Psoas muscle (tissue), 8 donors: ENCODE results near the gene RALGAPA2. TPM values are rescaled to one million over a fixed set of nuclear protein-coding genes. Genes with fewer than 3 reads are reported as not detected.

ENCODE experiments used
- ATAC-seq, 4 donors: fragments of 200-7000 bp; cut with Tn5 transposase; one replicate each; pipeline ENCODE4 v1.9.1; 2020; ENCODE audit warnings: moderate library complexity in 3 of 4, mild to moderate bottlenecking in 2 of 4
- DNase-seq, 2 donors: peaks; one replicate each; pipeline ENCODE4 v3.0.0-alpha.2; 2020
- H3K27ac ChIP-seq: fragments of 200-600 bp; one replicate; pipeline ENCODE4 v1.8.0; 2022
- H3K27me3 ChIP-seq, 3 donors: fragments of 200-600 bp in 1 of 3; one replicate each; pipeline versions ENCODE4 v1.6.1 to v1.8.0; 2013 to 2022; ENCODE audit warnings: low read length in 2 of 3, mild to moderate bottlenecking in 2 of 3, moderate library complexity in 1 of 3; ENCODE audit not compliant: insufficient read depth in 3 of 3
- H3K36me3 ChIP-seq, 2 donors: fragments of 200-600 bp in 1 of 2; one replicate each; pipeline versions ENCODE4 v1.6.1 to v1.8.0; 2013 to 2022; ENCODE audit warnings: low read depth in 1 of 2, mild to moderate bottlenecking in 1 of 2, moderate library complexity in 1 of 2; ENCODE audit not compliant: insufficient read depth in 1 of 2
- H3K4me1 ChIP-seq: fragments of 200-600 bp; one replicate; pipeline ENCODE4 v1.8.0; 2022
- H3K4me3 ChIP-seq: fragments of 200-600 bp; one replicate; pipeline ENCODE4 v1.8.0; 2022; ENCODE audit warnings: mild to moderate bottlenecking
- H3K9me3 ChIP-seq: fragments of 200-600 bp; one replicate; pipeline ENCODE4 v1.8.0; 2022
- WGBS, 3 donors: extraction: QIAGEN DNeasy Blood & Tissue Kit; methylation state at CpG; one replicate each; pipeline versions ENCODE4 v1.1.6 to v1.1.7; 2013; 5-methylcytosine and 5-hydroxymethylcytosine counted together
- intact Hi-C, 2 donors: fragments of 100-400 bp; cut with DNase I; formaldehyde crosslinking; loops; one replicate each; pipeline versions ENCODE4 v1.11.0 to v1.14.2; 2022
- long read RNA-seq, 2 donors: library from polyadenylated mRNA; unstranded; transcript quantifications; one replicate each; pipeline ENCODE4 v2.0.0, GENCODE V29; 2021
- polyA plus RNA-seq, 3 donors: library from polyadenylated mRNA; stranded (reverse); fragments of 200-250 nt; gene quantifications; one replicate each; pipeline ENCODE4 v1.2.3, GENCODE V29; 2013
- total RNA-seq, 4 donors: library from RNA; stranded (reverse); fragmentation: NEBNext Ultra II Directional in 2 of 4; extraction: Animal tissue kit (Norgen Biotek cat#: 25700) in 2 of 4; gene quantifications; one replicate each; pipeline versions ENCODE4 v1.2.1 to v1.2.4, GENCODE V29; 2021 to 2023
- TF ChIP-seq, protein P1 (sequence below): fragments of 200-600 bp; IDR thresholded peaks from one replicate; pipeline ENCODE4 v1.8.0; 2022; ENCODE audit warnings: antibody characterized with exemption
- donor health status: healthy with polysubstance abuse.
- donor health status: DM: no; HTN: no; CAD: no; lungs with moderate emphysema.
- donor health status: Bipolar disorder and iron deficiency.
- donor health status: healthy.
- donor health status: DM: yes; HTN: yes; CAD: no.
- donor health status: DM: no; HTN: no; CAD: no.
- donor health status: DM: no; HTN: no; CAD: no.
- donor health status: DM: yes; HTN: yes; CAD: no.

The RALGAPA2 gene
- total RNA-seq = 10 to 100 TPM; 51.1 to 75.5 (median 71.4) TPM
- polyA plus RNA-seq = 10 to 100 TPM; 12.2 to 49.3 (median 24.1) TPM
- long read RNA-seq, donor 1, partial matches to known transcripts = 8 of 16 reads
- long read RNA-seq, donor 1, other reads (novel, unspliced or antisense) = 8 of 16 reads
- long read RNA-seq, donor 2, partial matches to known transcripts = 22 of 62 reads
- long read RNA-seq, donor 2, other reads (novel, unspliced or antisense) = 40 of 62 reads

- ATAC-seq = peak; percentile 93 to 96 (median 94)
- TF ChIP-seq, protein P1, sequence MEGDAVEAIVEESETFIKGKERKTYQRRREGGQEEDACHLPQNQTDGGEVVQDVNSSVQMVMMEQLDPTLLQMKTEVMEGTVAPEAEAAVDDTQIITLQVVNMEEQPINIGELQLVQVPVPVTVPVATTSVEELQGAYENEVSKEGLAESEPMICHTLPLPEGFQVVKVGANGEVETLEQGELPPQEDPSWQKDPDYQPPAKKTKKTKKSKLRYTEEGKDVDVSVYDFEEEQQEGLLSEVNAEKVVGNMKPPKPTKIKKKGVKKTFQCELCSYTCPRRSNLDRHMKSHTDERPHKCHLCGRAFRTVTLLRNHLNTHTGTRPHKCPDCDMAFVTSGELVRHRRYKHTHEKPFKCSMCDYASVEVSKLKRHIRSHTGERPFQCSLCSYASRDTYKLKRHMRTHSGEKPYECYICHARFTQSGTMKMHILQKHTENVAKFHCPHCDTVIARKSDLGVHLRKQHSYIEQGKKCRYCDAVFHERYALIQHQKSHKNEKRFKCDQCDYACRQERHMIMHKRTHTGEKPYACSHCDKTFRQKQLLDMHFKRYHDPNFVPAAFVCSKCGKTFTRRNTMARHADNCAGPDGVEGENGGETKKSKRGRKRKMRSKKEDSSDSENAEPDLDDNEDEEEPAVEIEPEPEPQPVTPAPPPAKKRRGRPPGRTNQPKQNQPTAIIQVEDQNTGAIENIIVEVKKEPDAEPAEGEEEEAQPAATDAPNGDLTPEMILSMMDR = no peak
- no peaks in the 10 kb centered on the region for H3K27me3 ChIP-seq
- peak; percentile 98 to 99 for DNase-seq
- H3K9me3 ChIP-seq = no peaks in the 10 kb centered on the region
- H3K4me3 ChIP-seq = peak within 1 kb of the TSS; percentile 89
- H3K4me1 ChIP-seq = peaks cover 40% of the 10 kb centered on the region
- peak within 1 kb of the TSS; percentile 91 for H3K27ac ChIP-seq
- 0 to 1% (median 0%) methylated on average over 55 to 87 of the region's 87 CpGs for WGBS, 3 donors
- intact Hi-C loops = loop anchor here (5.0 kb wide), 2 partner anchors 65 to 70 kb away; no protein-coding TSS in a partner anchor
- no peaks in the 10 kb centered on the region for H3K36me3 ChIP-seq
Measured at GRCh38 chr20:20712474-20713243, at the start of gene RALGAPA2. TSS of gene RALGAPA2 (minus strand) at chr20:20712644. CDS start at chr20:20712480, 164 bp downstream.

- Histone ChIP-seq H3K4me3 (no peak overlapping the region), H3K27me3 (no peaks in the 10 kb centered on the region), H3K4me1 (peaks cover 18% of the 10 kb centered on the region), H3K36me3 (no peaks in the 10 kb centered on the region), H3K9me3 (no peaks in the 10 kb centered on the region), H3K27ac (no peak overlapping the region)
- TF ChIP-seq, protein P1 = no peak
- intact Hi-C loops = no loop called here
- no peak for DNase-seq
- no peak for ATAC-seq
- 40 to 67% (median 55%) methylated on average over 1 of the region's 1 CpG for WGBS, 3 donors
Measured at GRCh38 chr20:20761301-20761700, 48.9 kb upstream of the RALGAPA2 start.

DNA sequence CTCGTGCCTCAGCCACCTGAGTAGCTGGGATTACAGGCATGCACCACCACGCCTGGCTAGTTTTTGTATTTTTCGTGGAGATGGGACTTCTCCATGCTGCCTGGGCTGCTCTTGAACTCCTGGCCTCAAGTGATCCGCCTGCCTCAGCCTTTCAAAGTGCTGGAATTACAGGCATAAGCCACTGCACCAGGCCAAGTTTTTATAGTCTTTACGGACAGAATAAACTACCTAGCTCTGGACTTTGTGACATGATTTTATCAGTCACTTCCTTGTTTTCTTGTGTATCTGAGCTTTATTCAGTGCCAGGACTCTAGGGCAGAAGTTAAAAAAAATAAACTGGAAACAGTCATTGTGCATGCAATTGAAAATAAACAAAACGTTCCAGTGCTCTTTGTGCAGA lies 46.7 kb upstream of the RALGAPA2 start:
- Histone ChIP-seq H3K27me3 (no peaks in the 10 kb centered on the region), H3K36me3 (no peaks in the 10 kb centered on the region), H3K4me3 (no peak overlapping the region), H3K9me3 (no peaks in the 10 kb centered on the region), H3K27ac (peak overlapping the region; percentile 50), H3K4me1 (peaks cover 10% of the 10 kb centered on the region)
- DNase-seq = no peak
- intact Hi-C loops = no loop called here
- WGBS, 3 donors = 58 to 70% (median 65%) methylated on average over 6 of the region's 6 CpGs
- TF ChIP-seq, protein P1 = no peak
- ATAC-seq = no peak

GRCh38 chr20:20755674-20756319 lies 43.4 kb upstream of the RALGAPA2 start:
- Histone ChIP-seq H3K4me3 (no peak overlapping the region), H3K4me1 (no peaks in the 10 kb centered on the region), H3K27me3 (no peaks in the 10 kb centered on the region), H3K9me3 (no peaks in the 10 kb centered on the region), H3K36me3 (no peaks in the 10 kb centered on the region), H3K27ac (no peak overlapping the region)
- intact Hi-C loops = no loop called here
- TF ChIP-seq, protein P1 = no peak
- DNase-seq = no peak
- no peak for ATAC-seq
- WGBS, 3 donors = 93 to 96% (median 94%) methylated on average over 6 of the region's 6 CpGs
